Measurements from ENCODE around the gene POLR2E. TPM values are rescaled to one million over a fixed set of nuclear protein-coding genes. Genes with fewer than 3 reads are reported as not detected.

Gene POLR2E
- total and polyA plus RNA-seq, 8 donors, result 24.5 to 361 (median 91.0) TPM

- Histone ChIP-seq H3K27me3 (peaks cover 0 to 76% (median 39%) of the 10 kb centered on the region in 3 donors), H3K36me3 (peaks cover 0 to 8% (median 0%) of the 10 kb centered on the region in 4 donors), H3K4me3 (peak overlapping the region; percentile 42 to 62 (median 50)), H3K27ac (peak overlapping the region; percentile 37 to 87 (median 77)), H3K9me3 (no peaks in the 10 kb centered on the region), H3K4me1 (peaks cover 54 to 83% (median 71%) of the 10 kb centered on the region in 4 donors)
- DNase-seq, result no peak
- TF ChIP-seq POLR2AphosphoS5 (IDR thresholded peaks at IDR 0.05) (no peak), EP300 (IDR thresholded peaks at IDR 0.05) (no peak), POLR2A (IDR thresholded peaks at IDR 0.05) (no peak)
- TF ChIP-seq, protein P1, sequence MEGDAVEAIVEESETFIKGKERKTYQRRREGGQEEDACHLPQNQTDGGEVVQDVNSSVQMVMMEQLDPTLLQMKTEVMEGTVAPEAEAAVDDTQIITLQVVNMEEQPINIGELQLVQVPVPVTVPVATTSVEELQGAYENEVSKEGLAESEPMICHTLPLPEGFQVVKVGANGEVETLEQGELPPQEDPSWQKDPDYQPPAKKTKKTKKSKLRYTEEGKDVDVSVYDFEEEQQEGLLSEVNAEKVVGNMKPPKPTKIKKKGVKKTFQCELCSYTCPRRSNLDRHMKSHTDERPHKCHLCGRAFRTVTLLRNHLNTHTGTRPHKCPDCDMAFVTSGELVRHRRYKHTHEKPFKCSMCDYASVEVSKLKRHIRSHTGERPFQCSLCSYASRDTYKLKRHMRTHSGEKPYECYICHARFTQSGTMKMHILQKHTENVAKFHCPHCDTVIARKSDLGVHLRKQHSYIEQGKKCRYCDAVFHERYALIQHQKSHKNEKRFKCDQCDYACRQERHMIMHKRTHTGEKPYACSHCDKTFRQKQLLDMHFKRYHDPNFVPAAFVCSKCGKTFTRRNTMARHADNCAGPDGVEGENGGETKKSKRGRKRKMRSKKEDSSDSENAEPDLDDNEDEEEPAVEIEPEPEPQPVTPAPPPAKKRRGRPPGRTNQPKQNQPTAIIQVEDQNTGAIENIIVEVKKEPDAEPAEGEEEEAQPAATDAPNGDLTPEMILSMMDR (IDR thresholded peaks at IDR 0.05), result no peak
- intact Hi-C loops (cut with DNase I; ENCODE audit: low total_unique reads), result no loop called here
- WGBS, 5 donors, result 4 to 25% (median 6%) methylated on average over 2 to 38 of the region's 38 CpGs
Measured at GRCh38 chr19:1067341-1067957, 27.7 kb downstream of the POLR2E start.

- Histone ChIP-seq H3K36me3 (peaks cover 0 to 6% (median 0%) of the 10 kb centered on the region in 4 donors), H3K4me3 (peak within 1 kb of the TSS; percentile 42 to 62 (median 50)), H3K9me3 (no peaks in the 10 kb centered on the region), H3K27ac (peak within 1 kb of the TSS; percentile 37 to 87 (median 77)), H3K4me1 (peaks cover 54 to 78% (median 69%) of the 10 kb centered on the region in 4 donors), H3K27me3 (peaks cover 0 to 70% (median 39%) of the 10 kb centered on the region in 3 donors)
- peak; percentile 60 to 79 for DNase-seq
- TF ChIP-seq EP300 (IDR thresholded peaks at IDR 0.05), result no peak
- TF ChIP-seq POLR2A (IDR thresholded peaks at IDR 0.05), result no peak
- peak in 1 of 3 donors; percentile 14 for TF ChIP-seq POLR2AphosphoS5 (IDR thresholded peaks at IDR 0.05)
- TF ChIP-seq, protein P1 (IDR thresholded peaks at IDR 0.05), result no peak
- intact Hi-C loops (cut with DNase I; ENCODE audit: low total_unique reads), result no loop called here
- WGBS, 5 donors, result 2 to 7% (median 2%) methylated on average over 32 to 61 of the region's 61 CpGs
Measured at GRCh38 chr19:1066748-1067340, 28.3 kb downstream of the POLR2E start, which contains the start of gene ARHGAP45. Gene ARHGAP45 (plus strand): TSS chr19:1067167. CDS start chr19:1067406, 239 bp downstream.

DNA sequence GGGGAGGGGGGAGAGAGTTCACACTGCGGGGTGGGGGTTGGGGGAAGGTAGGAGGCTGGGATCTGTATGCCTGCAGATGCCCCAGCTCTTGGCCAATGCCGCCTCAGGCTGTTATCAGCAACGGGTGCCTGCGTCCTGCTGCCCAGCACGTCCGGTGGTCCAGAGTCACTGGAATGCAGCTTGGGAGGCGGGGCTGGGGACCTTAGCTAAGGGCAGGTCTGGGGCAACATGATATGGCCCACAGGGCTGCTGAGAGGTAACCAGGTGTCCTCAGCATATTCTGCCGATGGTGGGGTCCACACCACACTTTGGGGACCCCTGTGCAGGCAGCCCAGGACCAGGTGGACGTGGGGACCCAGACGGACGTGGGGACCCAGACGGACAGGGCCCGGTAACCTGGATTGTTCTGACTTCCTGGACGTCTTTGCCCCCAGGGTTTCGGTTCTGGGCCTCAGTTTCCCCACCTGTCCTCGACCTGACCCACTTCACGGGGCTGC lies 28.9 kb downstream of the POLR2E start:
- Histone ChIP-seq H3K4me3 (peak overlapping the region; percentile 42 to 62 (median 50)), H3K36me3 (peaks cover 0 to 6% (median 0%) of the 10 kb centered on the region in 4 donors), H3K27me3 (peaks cover 0 to 65% (median 39%) of the 10 kb centered on the region in 3 donors), H3K9me3 (no peaks in the 10 kb centered on the region), H3K27ac (peak overlapping the region in 2 of 5 donors; percentile 71 to 79), H3K4me1 (peaks cover 50 to 73% (median 64%) of the 10 kb centered on the region in 4 donors)
- TF ChIP-seq, protein P1 (IDR thresholded peaks at IDR 0.05), result no peak
- TF ChIP-seq POLR2A (IDR thresholded peaks at IDR 0.05) (no peak), EP300 (IDR thresholded peaks at IDR 0.05) (no peak)
- WGBS, 5 donors, result 16 to 40% (median 27%) methylated on average over 7 to 17 of the region's 17 CpGs
- intact Hi-C loops (cut with DNase I; ENCODE audit: low total_unique reads), result no loop called here
- no peak for DNase-seq

GRCh38 chr19:1065606-1066109 lies 29.5 kb downstream of the POLR2E start:
- Histone ChIP-seq H3K36me3 (peaks cover 0 to 2% (median 0%) of the 10 kb centered on the region in 4 donors), H3K27me3 (peaks cover 0 to 58% (median 33%) of the 10 kb centered on the region in 3 donors), H3K27ac (no peak overlapping the region), H3K4me1 (peaks cover 44 to 66% (median 58%) of the 10 kb centered on the region in 4 donors), H3K9me3 (no peaks in the 10 kb centered on the region), H3K4me3 (no peak overlapping the region)
- 39 to 53% (median 47%) methylated on average over 9 to 17 of the region's 17 CpGs for WGBS, 5 donors
- DNase-seq, result no peak
- TF ChIP-seq, protein P1 (IDR thresholded peaks at IDR 0.05), result no peak
- TF ChIP-seq EP300 (IDR thresholded peaks at IDR 0.05) (no peak), POLR2A (IDR thresholded peaks at IDR 0.05) (no peak), POLR2AphosphoS5 (IDR thresholded peaks at IDR 0.05) (no peak)
- intact Hi-C loops (cut with DNase I; ENCODE audit: low total_unique reads), result no loop called here
